K562 (cell line): Measurements from ENCODE around the gene ADIG. TPM values are rescaled to one million over a fixed set of nuclear protein-coding genes. Genes with fewer than 3 reads are reported as not detected.

Experiments used
- CC2D1A ChIP-seq: fragments of 450-650 bp; IDR thresholded peaks from 2 replicates; pipeline ENCODE4 v1.6.1; 2017; ENCODE audit warnings: mild to moderate bottlenecking
- CHD2 ChIP-seq: IDR thresholded peaks from 2 replicates; pipeline ENCODE4 v1.6.1; 2011; ENCODE audit warnings: low read depth, low read length
- ETV6 ChIP-seq, 3 experiments: fragments of 150-350 bp in 1 of 3; sonication (generic) in 1 of 3; formaldehyde crosslinking in 1 of 3; IDR thresholded peaks; 2 replicates each; pipeline versions ENCODE4 v1.6.1 to v1.8.0; 2014 to 2022; ENCODE audit warnings: borderline replicate concordance in 2 of 3, low read depth in 2 of 3, antibody characterized with exemption in 1 of 3, low read length in 1 of 3, mild to moderate bottlenecking in 1 of 3, missing genetic modification reagents in 1 of 3
- HNRNPK ChIP-seq: fragments of 200-400 bp; formaldehyde crosslinking; IDR thresholded peaks from one replicate; pipeline ENCODE4 v1.6.1; 2018; ENCODE audit warnings: mild to moderate bottlenecking, low read depth, low read length; ENCODE audit not compliant: poor library complexity, severe bottlenecking
- KAT8 ChIP-seq: fragments of 450-650 bp; IDR thresholded peaks from 2 replicates; pipeline ENCODE4 v1.6.1; 2016; ENCODE audit warnings: low read depth, mild to moderate bottlenecking
- PHB2 ChIP-seq: fragments of 450-650 bp; IDR thresholded peaks from 2 replicates; pipeline ENCODE4 v1.6.1; 2017; ENCODE audit warnings: low read depth
- TCF7 ChIP-seq: sonication (generic); IDR thresholded peaks from 2 replicates; pipeline ENCODE4 v1.6.1; 2016; ENCODE audit warnings: antibody characterized with exemption, borderline replicate concordance
- TEAD1 ChIP-seq, 2 experiments: fragments of 450-650 bp in 1 of 2; sonication (generic) in 1 of 2; formaldehyde crosslinking; IDR thresholded peaks; 2 replicates each; pipeline versions ENCODE4 v1.4.0 to v1.8.0; 2020 to 2022; ENCODE audit warnings: mild to moderate bottlenecking in 2 of 2, missing genetic modification reagents in 1 of 2
- ZBTB11 ChIP-seq, 3 experiments: fragments of 200-800 bp in 1 of 3; fragments of 250-450 bp in 1 of 3; fragments of 450-650 bp in 1 of 3; sonication (Bioruptor Pico) in 1 of 3; sonication (Bioruptor generic) in 1 of 3; formaldehyde crosslinking in 1 of 3; IDR thresholded peaks; 2 replicates each; pipeline versions ENCODE4 v1.6.1 to v1.8.0; 2016 to 2022; ENCODE audit warnings: mild to moderate bottlenecking in 2 of 3, missing genetic modification characterization in 2 of 3, missing compliant biosample characterization in 1 of 3, moderate library complexity in 1 of 3
- ZBTB8A ChIP-seq: fragments of 450-650 bp; IDR thresholded peaks from 2 replicates; pipeline ENCODE4 v1.6.1; 2018; ENCODE audit warnings: mild to moderate bottlenecking, moderate library complexity; ENCODE audit not compliant: partially characterized antibody
- ZNF165 ChIP-seq: fragments of 250-450 bp; sonication (Bioruptor Pico); IDR thresholded peaks from 2 replicates; pipeline ENCODE4 v1.4.0; 2020; ENCODE audit warnings: borderline replicate concordance
- ZNF354B ChIP-seq: fragments of 250-450 bp; sonication (Bioruptor Pico); IDR thresholded peaks from 2 replicates; pipeline ENCODE4 v1.4.0; 2020
- ZNF444 ChIP-seq: fragments of 250-450 bp; sonication (Bioruptor Pico); IDR thresholded peaks from 2 replicates; pipeline ENCODE4 v1.4.0; 2020; ENCODE audit warnings: mild to moderate bottlenecking, moderate library complexity
- polyA plus RNA-seq, 8 experiments: library from polyadenylated mRNA; depleted of rRNA in 4 of 8; stranded (reverse) in 5 of 8; unstranded in 3 of 8; fragments of >200 nt; fragmentation: Nextera tagmentation in 2 of 8; fragmentation: Illumina TruSeq in 1 of 8; extraction: Ambion mirVana in 2 of 8; extraction: Trizol in 1 of 8; gene quantifications; 2 replicates each; pipeline versions ENCODE4 v1.2.1 to v1.2.3, GENCODE V29; 2011 to 2014; ENCODE audit warnings: inconsistent platforms in 1 of 8, missing spikeins in 1 of 8
- total RNA-seq, 7 experiments: library from RNA; depleted of rRNA in 6 of 7; stranded (reverse); fragments of >200 nt in 6 of 7; fragmentation: Illumina TruSeq in 2 of 7; extraction: Trizol in 2 of 7; gene quantifications; 2 replicates each; pipeline versions ENCODE4 v1.2.1 to v1.2.3, GENCODE V29; 2011 to 2021; ENCODE audit warnings: low replicate concordance in 1 of 7
- TF ChIP-seq, protein P1 (sequence below): fragments of 250-450 bp; sonication (Bioruptor Pico); IDR thresholded peaks from 2 replicates; pipeline ENCODE4 v1.4.0; 2020; ENCODE audit warnings: mild to moderate bottlenecking, moderate library complexity

ADIG gene
- total and polyA plus RNA-seq, 9 of the 15 experiments (the other 6 are each of a cell fraction or from before 2014, with no cell fraction given), result not detected

DNA sequence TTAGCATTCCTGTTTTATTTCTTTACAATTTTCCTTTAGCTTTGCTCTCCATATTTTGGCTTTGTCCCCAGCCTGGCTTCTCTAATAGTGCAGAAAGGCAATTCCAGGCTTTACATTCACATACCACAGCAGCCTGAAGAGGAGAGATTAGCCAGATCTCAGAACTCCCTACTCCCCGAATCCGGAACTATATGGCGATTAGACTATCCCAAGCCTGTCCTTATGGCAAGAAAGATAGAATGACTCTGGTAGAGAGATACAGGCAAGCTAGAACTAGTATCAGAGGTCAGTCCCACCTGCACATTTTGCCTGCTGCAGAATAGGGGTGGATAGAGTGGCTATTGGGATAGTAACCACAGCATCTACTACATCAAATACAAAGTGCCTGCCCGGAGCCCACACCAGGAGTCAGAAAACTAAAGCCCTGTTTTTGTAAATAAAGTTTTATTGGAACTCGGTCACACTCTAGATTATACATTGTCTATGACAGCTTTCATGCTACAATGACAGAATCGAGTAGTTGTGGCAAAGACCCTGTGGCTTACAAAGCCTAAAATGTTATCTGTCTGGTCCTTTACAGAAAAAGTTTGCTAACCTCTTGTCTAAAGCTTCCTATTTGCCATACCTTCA lies 17.1 kb upstream of the ADIG start (continued):
- peak in 1 of 3 experiments; percentile 64; a peak in 1 of 6 replicates for TF ChIP-seq ZBTB11 (CRISPR knock-in tag; IDR thresholded peaks at IDR 0.05)
- peak; percentile 82; the same call in 1 of the 2 replicates for TF ChIP-seq CC2D1A
- no peak for TF ChIP-seq CHD2
- TF ChIP-seq ZNF444, result no peak
- no peak for TF ChIP-seq ETV6 (IDR thresholded peaks at IDR 0.05; ENCODE audit: borderline replicate concordance in 1 of 2, low read depth in 2 of 2, low read length in 1 of 2)
- no peak for TF ChIP-seq ETV6 (CRISPR knock-in tag; IDR thresholded peaks at IDR 0.05; ENCODE audit: borderline replicate concordance)
- TF ChIP-seq, protein P1, sequence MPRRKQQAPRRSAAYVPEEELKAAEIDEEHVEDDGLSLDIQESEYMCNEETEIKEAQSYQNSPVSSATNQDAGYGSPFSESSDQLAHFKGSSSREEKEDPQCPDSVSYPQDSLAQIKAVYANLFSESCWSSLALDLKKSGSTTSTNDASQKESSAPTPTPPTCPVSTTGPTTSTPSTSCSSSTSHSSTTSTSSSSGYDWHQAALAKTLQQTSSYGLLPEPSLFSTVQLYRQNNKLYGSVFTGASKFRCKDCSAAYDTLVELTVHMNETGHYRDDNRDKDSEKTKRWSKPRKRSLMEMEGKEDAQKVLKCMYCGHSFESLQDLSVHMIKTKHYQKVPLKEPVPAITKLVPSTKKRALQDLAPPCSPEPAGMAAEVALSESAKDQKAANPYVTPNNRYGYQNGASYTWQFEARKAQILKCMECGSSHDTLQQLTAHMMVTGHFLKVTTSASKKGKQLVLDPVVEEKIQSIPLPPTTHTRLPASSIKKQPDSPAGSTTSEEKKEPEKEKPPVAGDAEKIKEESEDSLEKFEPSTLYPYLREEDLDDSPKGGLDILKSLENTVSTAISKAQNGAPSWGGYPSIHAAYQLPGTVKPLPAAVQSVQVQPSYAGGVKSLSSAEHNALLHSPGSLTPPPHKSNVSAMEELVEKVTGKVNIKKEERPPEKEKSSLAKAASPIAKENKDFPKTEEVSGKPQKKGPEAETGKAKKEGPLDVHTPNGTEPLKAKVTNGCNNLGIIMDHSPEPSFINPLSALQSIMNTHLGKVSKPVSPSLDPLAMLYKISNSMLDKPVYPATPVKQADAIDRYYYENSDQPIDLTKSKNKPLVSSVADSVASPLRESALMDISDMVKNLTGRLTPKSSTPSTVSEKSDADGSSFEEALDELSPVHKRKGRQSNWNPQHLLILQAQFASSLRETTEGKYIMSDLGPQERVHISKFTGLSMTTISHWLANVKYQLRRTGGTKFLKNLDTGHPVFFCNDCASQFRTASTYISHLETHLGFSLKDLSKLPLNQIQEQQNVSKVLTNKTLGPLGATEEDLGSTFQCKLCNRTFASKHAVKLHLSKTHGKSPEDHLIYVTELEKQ (CRISPR knock-in tag), result no peak
- peak; percentile 84 to 86 for TF ChIP-seq TEAD1 (CRISPR knock-in tag; IDR thresholded peaks at IDR 0.05)
- TF ChIP-seq KAT8, result no peak
- TF ChIP-seq ZNF165 (CRISPR knock-in tag), result no peak
- no peak for TF ChIP-seq TCF7
- no peak for TF ChIP-seq HNRNPK
- TF ChIP-seq ZNF354B, result no peak
- no peak for TF ChIP-seq ZBTB8A
- TF ChIP-seq PHB2, result peak; percentile 86
